Mesothelial cell of epicardium (in vitro differentiated cells): ENCODE measurements around the gene TMEM179. TPM values are rescaled to one million over a fixed set of nuclear protein-coding genes. Genes with fewer than 3 reads are reported as not detected.
"Not testable (repeated sequence)": the region's sequence is repeated elsewhere in the genome, so short reads cannot be mapped to it uniquely, and the experiment has no call there.

Source experiments
- DNase-seq, 2 experiments: peaks; one replicate each; pipeline ENCODE4 v3.0.0; 2021; ENCODE audit warnings: low spot score in 2 of 2; ENCODE audit not compliant: unreplicated experiment in 2 of 2
- H3K27ac Mint-ChIP-seq: 2 replicates; pipeline ENCODE4 v1.8.0; 2021; ENCODE audit warnings: mixed read lengths
- H3K27me3 Mint-ChIP-seq: 2 replicates; pipeline ENCODE4 v1.8.0; 2021; ENCODE audit warnings: low read depth, mixed read lengths
- H3K36me3 Mint-ChIP-seq: 2 replicates; pipeline ENCODE4 v1.8.0; 2021; ENCODE audit warnings: mixed read lengths
- H3K4me1 Mint-ChIP-seq: 2 replicates; pipeline ENCODE4 v1.8.0; 2021; ENCODE audit warnings: mixed read lengths
- H3K4me3 Mint-ChIP-seq: 2 replicates; pipeline ENCODE4 v1.8.0; 2021; ENCODE audit warnings: mild to moderate bottlenecking, moderate library complexity, mixed read lengths
- H3K9me3 Mint-ChIP-seq: 2 replicates; pipeline ENCODE4 v1.8.0; 2021; ENCODE audit warnings: mixed read lengths
- total RNA-seq: library from RNA; stranded (reverse); gene quantifications from 3 replicates; pipeline ENCODE4 v1.2.1, GENCODE V29; 2021
- TF ChIP-seq, protein P1 (sequence below): fragments of 200-600 bp; sonication (generic); IDR thresholded peaks from one replicate; pipeline ENCODE4 v1.5.0; 2021; ENCODE audit warnings: antibody characterized with exemption; ENCODE audit not compliant: unreplicated experiment

The TMEM179 gene
- total RNA-seq, 1 donor from 2014 or later: 6.0 TPM

- TF ChIP-seq, protein P1, sequence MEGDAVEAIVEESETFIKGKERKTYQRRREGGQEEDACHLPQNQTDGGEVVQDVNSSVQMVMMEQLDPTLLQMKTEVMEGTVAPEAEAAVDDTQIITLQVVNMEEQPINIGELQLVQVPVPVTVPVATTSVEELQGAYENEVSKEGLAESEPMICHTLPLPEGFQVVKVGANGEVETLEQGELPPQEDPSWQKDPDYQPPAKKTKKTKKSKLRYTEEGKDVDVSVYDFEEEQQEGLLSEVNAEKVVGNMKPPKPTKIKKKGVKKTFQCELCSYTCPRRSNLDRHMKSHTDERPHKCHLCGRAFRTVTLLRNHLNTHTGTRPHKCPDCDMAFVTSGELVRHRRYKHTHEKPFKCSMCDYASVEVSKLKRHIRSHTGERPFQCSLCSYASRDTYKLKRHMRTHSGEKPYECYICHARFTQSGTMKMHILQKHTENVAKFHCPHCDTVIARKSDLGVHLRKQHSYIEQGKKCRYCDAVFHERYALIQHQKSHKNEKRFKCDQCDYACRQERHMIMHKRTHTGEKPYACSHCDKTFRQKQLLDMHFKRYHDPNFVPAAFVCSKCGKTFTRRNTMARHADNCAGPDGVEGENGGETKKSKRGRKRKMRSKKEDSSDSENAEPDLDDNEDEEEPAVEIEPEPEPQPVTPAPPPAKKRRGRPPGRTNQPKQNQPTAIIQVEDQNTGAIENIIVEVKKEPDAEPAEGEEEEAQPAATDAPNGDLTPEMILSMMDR: no peak
- peaks cover 1% of the 10 kb centered on the region for H3K27me3 Mint-ChIP-seq
- H3K9me3 Mint-ChIP-seq: no peaks in the 10 kb centered on the region
- no peak overlapping the region for H3K27ac Mint-ChIP-seq
- peaks cover 52% of the 10 kb centered on the region for H3K4me1 Mint-ChIP-seq
- no peak overlapping the region for H3K4me3 Mint-ChIP-seq
- H3K36me3 Mint-ChIP-seq: no peaks in the 10 kb centered on the region
- DNase-seq: no peak
Measured at GRCh38 chr14:104582005-104582404, 22.6 kb downstream of the TMEM179 start.

- peaks cover 53% of the 10 kb centered on the region for H3K4me1 Mint-ChIP-seq
- no peak overlapping the region for H3K4me3 Mint-ChIP-seq
- H3K27ac Mint-ChIP-seq: peak overlapping the region; percentile 94
- no peaks in the 10 kb centered on the region for H3K36me3 Mint-ChIP-seq
- peaks cover 1% of the 10 kb centered on the region for H3K27me3 Mint-ChIP-seq
- TF ChIP-seq, protein P1: no peak
- H3K9me3 Mint-ChIP-seq: no peaks in the 10 kb centered on the region
- no peak for DNase-seq
Measured at GRCh38 chr14:104581521-104581920, 23.1 kb downstream of the TMEM179 start.

DNA sequence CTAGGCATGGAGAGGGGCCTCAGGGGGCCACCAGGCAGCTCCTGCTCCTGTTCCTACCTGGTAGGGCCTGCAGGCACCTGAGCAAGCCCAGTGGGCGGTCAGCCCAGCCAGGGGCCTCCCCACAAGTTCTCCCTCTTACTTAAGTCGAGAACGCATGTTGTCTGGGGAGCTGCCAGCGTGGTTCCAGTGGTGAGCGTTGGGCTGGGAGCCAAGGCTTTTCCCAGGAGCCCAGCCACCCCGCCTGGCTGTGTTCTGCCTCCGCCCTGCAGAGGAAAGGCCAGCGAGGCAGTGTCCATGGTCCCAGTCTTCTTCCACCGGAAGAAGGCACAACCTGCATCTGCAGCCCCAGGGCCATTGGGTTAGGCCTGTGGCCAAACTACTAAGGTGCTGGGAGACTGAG, 23.6 kb downstream of the TMEM179 start:
- H3K4me1 Mint-ChIP-seq: peaks cover 55% of the 10 kb centered on the region
- H3K27ac Mint-ChIP-seq: no peak overlapping the region
- peak in 1 of 2 experiments; percentile 62 for DNase-seq
- H3K27me3 Mint-ChIP-seq: no peaks in the 10 kb centered on the region
- no peaks in the 10 kb centered on the region for H3K36me3 Mint-ChIP-seq
- no peak overlapping the region for H3K4me3 Mint-ChIP-seq
- TF ChIP-seq, protein P1: no peak
- H3K9me3 Mint-ChIP-seq: no peaks in the 10 kb centered on the region

- peaks cover 59% of the 10 kb centered on the region for H3K4me1 Mint-ChIP-seq
- not testable (repeated sequence) for H3K27me3 Mint-ChIP-seq, H3K9me3 Mint-ChIP-seq, H3K27ac Mint-ChIP-seq, DNase-seq, H3K4me3 Mint-ChIP-seq, H3K36me3 Mint-ChIP-seq
Measured at GRCh38 chr14:104579939-104580338, 24.6 kb downstream of the TMEM179 start.

GRCh38 chr14:104579507-104579906, 25.1 kb downstream of the TMEM179 start, which contains the start of gene C14orf180:
TSS of gene C14orf180 (plus strand) at chr14:104579764. CDS start at chr14:104586431, 6,667 bp downstream.
- Mint-ChIP-seq H3K9me3 (no peaks in the 10 kb centered on the region), H3K27ac (no peak within 1 kb of the TSS)

GRCh38 chr14:104578321-104578720, 26.3 kb downstream of the TMEM179 start:
- no peak for DNase-seq
- TF ChIP-seq, protein P1: no peak
- H3K27me3 Mint-ChIP-seq: no peaks in the 10 kb centered on the region
- no peaks in the 10 kb centered on the region for H3K36me3 Mint-ChIP-seq
- H3K4me1 Mint-ChIP-seq: peaks cover 56% of the 10 kb centered on the region
- no peak overlapping the region for H3K4me3 Mint-ChIP-seq
- H3K27ac Mint-ChIP-seq: no peak overlapping the region
- H3K9me3 Mint-ChIP-seq: no peaks in the 10 kb centered on the region

More at GRCh38 chr14:104579507-104579906, 25.1 kb downstream of the TMEM179 start, which contains the start of gene C14orf180:
- no peaks in the 10 kb centered on the region for H3K27me3 Mint-ChIP-seq
- peaks cover 59% of the 10 kb centered on the region for H3K4me1 Mint-ChIP-seq
- TF ChIP-seq, protein P1: no peak
- DNase-seq: no peak
- H3K4me3 Mint-ChIP-seq: no peak within 1 kb of the TSS
- no peaks in the 10 kb centered on the region for H3K36me3 Mint-ChIP-seq
